Sigmoid colon (tissue), 7 donors: ENCODE measurements around the gene BRINP3. TPM values are rescaled to one million over a fixed set of nuclear protein-coding genes. Genes with fewer than 3 reads are reported as not detected.

Experiments
- DNase-seq: peaks from one replicate; pipeline ENCODE4 v3.0.0-alpha.2; 2019
- H3K27ac ChIP-seq, 4 donors: fragments of 200-600 bp; sonication (generic); one replicate each; pipeline ENCODE4 v1.5.1; 2016 to 2019; ENCODE audit warnings: mild to moderate bottlenecking in 1 of 4
- H3K27me3 ChIP-seq, 3 donors: fragments of 200-600 bp; sonication (generic); one replicate each; pipeline ENCODE4 v1.5.1; 2019; ENCODE audit warnings: mild to moderate bottlenecking in 1 of 3
- H3K36me3 ChIP-seq, 4 donors: fragments of 200-600 bp; sonication (generic); one replicate each; pipeline ENCODE4 v1.5.1; 2016 to 2019
- H3K4me1 ChIP-seq, 4 donors: fragments of 200-600 bp; sonication (generic); one replicate each; pipeline ENCODE4 v1.5.1; 2017 to 2019
- H3K4me3 ChIP-seq, 4 donors: fragments of 200-600 bp; sonication (generic); one replicate each; pipeline ENCODE4 v1.5.1; 2017 to 2019; ENCODE audit warnings: mild to moderate bottlenecking in 2 of 4, moderate library complexity in 1 of 4
- H3K9me3 ChIP-seq, 4 donors: fragments of 200-600 bp in 3 of 4; sonication (generic) in 3 of 4; one replicate each; pipeline versions ENCODE4 v1.5.1 to v1.6.1; 2013 to 2019
- EP300 ChIP-seq, 4 donors: sonication (generic); formaldehyde crosslinking; IDR thresholded peaks; one replicate each; pipeline ENCODE4 v1.6.1; 2017; ENCODE audit warnings: antibody characterized with exemption in 4 of 4
- POLR2A ChIP-seq, 2 donors: fragments of 450-650 bp; IDR thresholded peaks; one replicate each; pipeline ENCODE4 v1.6.1; 2016; ENCODE audit warnings: antibody characterized with exemption in 2 of 2, mild to moderate bottlenecking in 2 of 2, moderate library complexity in 2 of 2
- POLR2AphosphoS5 ChIP-seq, 4 donors: sonication (generic); formaldehyde crosslinking; IDR thresholded peaks; one replicate each; pipeline ENCODE4 v1.6.1; 2017; ENCODE audit warnings: antibody characterized with exemption in 4 of 4
- WGBS, 2 donors: extraction: QIAGEN DNeasy Blood & Tissue Kit; methylation state at CpG; one replicate each; pipeline ENCODE4 v1.1.7; 2013; 5-methylcytosine and 5-hydroxymethylcytosine counted together
- intact Hi-C: fragments of 100-400 bp; cut with DNase I; formaldehyde crosslinking; loops from one replicate; pipeline ENCODE4 v1.15.1; 2023
- polyA plus RNA-seq, 3 donors: library from polyadenylated mRNA; stranded (reverse); fragments of 200-250 nt; gene quantifications; one replicate each; pipeline ENCODE4 v1.2.3, GENCODE V29; 2013
- total RNA-seq, 4 donors: library from RNA; depleted of rRNA; stranded (reverse); fragments of >200 nt; gene quantifications; one replicate each; pipeline ENCODE4 v1.1.0, GENCODE V29; 2016
- TF ChIP-seq, protein P1 (sequence below), 4 experiments: fragments of 450-650 bp in 3 of 4; fragments of 200-600 bp in 1 of 4; IDR thresholded peaks; one replicate each; pipeline ENCODE4 v1.5.1; 2016 to 2019; ENCODE audit warnings: antibody characterized with exemption in 4 of 4, mild to moderate bottlenecking in 3 of 4, moderate library complexity in 2 of 4
- donor health status: healthy with polysubstance abuse.
- donor health status: Bipolar disorder and iron deficiency.
- donor health status: healthy.

BRINP3 gene
- total and polyA plus RNA-seq, 7 donors, result 0.16 to 3.7 (median 2.3) TPM; not detected in 1

DNA sequence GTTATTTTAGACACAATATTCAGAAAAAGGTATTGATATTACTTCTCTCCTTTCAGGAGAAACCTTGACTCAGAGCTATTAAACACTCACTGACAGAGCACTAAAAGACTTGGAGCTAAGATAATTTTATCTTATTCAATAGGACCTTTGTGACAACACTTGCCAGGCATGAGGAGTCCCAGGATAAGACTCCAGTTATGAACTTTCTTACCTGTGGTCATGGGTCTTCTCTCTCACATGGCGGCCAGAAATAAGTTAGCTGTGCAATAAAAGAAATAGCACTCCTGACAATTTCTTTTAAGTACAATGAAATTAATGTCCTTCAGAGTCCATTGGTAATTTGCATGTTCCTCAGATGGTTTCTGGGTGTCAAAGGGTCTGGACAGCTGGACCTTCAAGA lies 382.1 kb downstream of the BRINP3 start:
- H3K27me3 ChIP-seq, result no peaks in the 10 kb centered on the region
- 93 to 94% methylated on average over 1 of the region's 1 CpG for WGBS, 2 donors

DNA sequence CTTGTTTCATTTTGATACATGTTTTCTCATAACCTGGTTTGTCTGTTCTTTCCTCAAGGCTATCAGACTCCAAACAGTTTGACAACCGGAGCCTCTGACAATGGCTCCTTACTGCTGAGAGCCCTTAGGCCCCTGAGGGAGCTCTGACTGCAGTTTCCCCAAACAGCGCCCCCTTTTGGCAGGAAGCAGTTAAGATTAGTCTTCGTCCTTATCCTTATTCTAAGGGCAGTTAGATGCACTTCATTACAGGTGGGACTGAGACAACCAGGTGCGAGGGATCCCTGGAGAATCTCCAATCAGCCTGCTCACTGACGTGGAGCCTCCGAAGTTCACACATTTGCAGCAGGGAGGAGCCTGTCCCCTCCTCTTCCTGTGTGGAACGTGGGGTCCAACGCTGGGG lies 393.1 kb downstream of the BRINP3 start:
- H3K4me3 ChIP-seq, result no peak overlapping the region
- TF ChIP-seq EP300 (IDR thresholded peaks at IDR 0.05) (no peak), POLR2A (IDR thresholded peaks at IDR 0.05) (no peak), POLR2AphosphoS5 (IDR thresholded peaks at IDR 0.05) (no peak)
- TF ChIP-seq, protein P1, sequence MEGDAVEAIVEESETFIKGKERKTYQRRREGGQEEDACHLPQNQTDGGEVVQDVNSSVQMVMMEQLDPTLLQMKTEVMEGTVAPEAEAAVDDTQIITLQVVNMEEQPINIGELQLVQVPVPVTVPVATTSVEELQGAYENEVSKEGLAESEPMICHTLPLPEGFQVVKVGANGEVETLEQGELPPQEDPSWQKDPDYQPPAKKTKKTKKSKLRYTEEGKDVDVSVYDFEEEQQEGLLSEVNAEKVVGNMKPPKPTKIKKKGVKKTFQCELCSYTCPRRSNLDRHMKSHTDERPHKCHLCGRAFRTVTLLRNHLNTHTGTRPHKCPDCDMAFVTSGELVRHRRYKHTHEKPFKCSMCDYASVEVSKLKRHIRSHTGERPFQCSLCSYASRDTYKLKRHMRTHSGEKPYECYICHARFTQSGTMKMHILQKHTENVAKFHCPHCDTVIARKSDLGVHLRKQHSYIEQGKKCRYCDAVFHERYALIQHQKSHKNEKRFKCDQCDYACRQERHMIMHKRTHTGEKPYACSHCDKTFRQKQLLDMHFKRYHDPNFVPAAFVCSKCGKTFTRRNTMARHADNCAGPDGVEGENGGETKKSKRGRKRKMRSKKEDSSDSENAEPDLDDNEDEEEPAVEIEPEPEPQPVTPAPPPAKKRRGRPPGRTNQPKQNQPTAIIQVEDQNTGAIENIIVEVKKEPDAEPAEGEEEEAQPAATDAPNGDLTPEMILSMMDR (IDR thresholded peaks at IDR 0.05), result no peak
- no peaks in the 10 kb centered on the region for H3K27me3 ChIP-seq
- H3K27ac ChIP-seq, result no peak overlapping the region
- no peaks in the 10 kb centered on the region for H3K9me3 ChIP-seq
- H3K36me3 ChIP-seq, result no peaks in the 10 kb centered on the region
- intact Hi-C loops, result no loop called here
- WGBS, 2 donors, result 60 to 73% methylated on average over 8 of the region's 8 CpGs
- no peak for DNase-seq
- H3K4me1 ChIP-seq, result no peaks in the 10 kb centered on the region

More for the DNA sequence above, 382.1 kb downstream of the BRINP3 start:
- H3K4me1 ChIP-seq, result no peaks in the 10 kb centered on the region
- intact Hi-C loops, result no loop called here
- no peak for DNase-seq
- H3K27ac ChIP-seq, result no peak overlapping the region
- TF ChIP-seq EP300 (IDR thresholded peaks at IDR 0.05) (no peak), POLR2AphosphoS5 (IDR thresholded peaks at IDR 0.05) (no peak), POLR2A (IDR thresholded peaks at IDR 0.05) (no peak)
- TF ChIP-seq, protein P1 (IDR thresholded peaks at IDR 0.05), result no peak
- H3K4me3 ChIP-seq, result no peak overlapping the region
- no peaks in the 10 kb centered on the region for H3K9me3 ChIP-seq
- H3K36me3 ChIP-seq, result no peaks in the 10 kb centered on the region

DNA sequence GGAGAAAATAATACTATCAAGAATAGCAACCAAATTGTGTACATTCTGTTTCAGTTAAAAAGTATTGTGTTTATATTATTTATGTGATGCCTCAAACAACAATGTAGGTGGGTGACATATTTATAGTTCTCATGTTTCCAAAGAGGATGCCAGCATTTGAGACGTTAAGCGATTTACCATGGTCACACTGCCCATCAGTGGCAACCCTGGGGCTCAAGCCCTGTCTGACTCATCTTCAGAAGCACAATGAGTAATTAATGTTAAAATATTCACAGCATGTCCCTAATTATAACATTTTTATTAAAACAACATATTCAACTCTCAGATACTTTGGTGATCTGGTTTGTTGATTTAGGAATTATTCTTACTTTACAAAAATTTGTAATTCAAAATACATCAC lies 409.4 kb downstream of the BRINP3 start:
- Histone ChIP-seq H3K9me3 (no peaks in the 10 kb centered on the region), H3K27ac (no peak overlapping the region), H3K4me3 (no peak overlapping the region), H3K36me3 (no peaks in the 10 kb centered on the region), H3K27me3 (no peaks in the 10 kb centered on the region), H3K4me1 (no peaks in the 10 kb centered on the region)
- TF ChIP-seq EP300 (IDR thresholded peaks at IDR 0.05), result no peak
- TF ChIP-seq, protein P1 (IDR thresholded peaks at IDR 0.05), result no peak
- TF ChIP-seq POLR2AphosphoS5 (IDR thresholded peaks at IDR 0.05), result no peak
- WGBS, 2 donors, result 74 to 89% methylated on average over 2 of the region's 2 CpGs
- no peak for DNase-seq
- intact Hi-C loops, result no loop called here

DNA sequence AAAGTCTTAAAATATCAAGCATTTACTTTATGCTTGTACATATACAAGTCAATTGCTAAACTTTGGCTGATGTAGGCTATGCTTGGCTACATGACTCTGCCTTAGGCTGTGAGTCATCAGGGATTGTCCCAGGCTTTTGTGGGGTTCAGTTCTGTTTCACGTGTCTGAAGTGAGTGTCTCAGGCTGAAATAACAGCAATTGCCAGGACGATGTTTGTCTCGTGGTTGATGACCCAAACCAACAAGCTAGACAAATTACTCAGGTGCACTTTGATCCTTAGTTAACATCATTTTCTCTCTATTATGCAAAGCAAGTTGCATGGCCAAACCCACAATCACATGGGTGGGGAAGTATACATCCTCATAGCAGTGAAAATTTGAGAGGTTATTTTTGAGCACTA lies 410.1 kb downstream of the BRINP3 start:
- no peak for DNase-seq
- H3K27me3 ChIP-seq, result no peaks in the 10 kb centered on the region
- no peaks in the 10 kb centered on the region for H3K36me3 ChIP-seq
- whole genome bisulfite sequencing, 2 donors, result 11 to 61% methylated on average over 3 of the region's 3 CpGs
- H3K27ac ChIP-seq, result no peak overlapping the region
- H3K4me3 ChIP-seq, result no peak overlapping the region
- no peaks in the 10 kb centered on the region for H3K9me3 ChIP-seq
- intact Hi-C loops, result no loop called here
- H3K4me1 ChIP-seq, result no peaks in the 10 kb centered on the region
- TF ChIP-seq, protein P1 (IDR thresholded peaks at IDR 0.05), result no peak
- TF ChIP-seq POLR2AphosphoS5 (IDR thresholded peaks at IDR 0.05) (no peak), POLR2A (IDR thresholded peaks at IDR 0.05) (no peak), EP300 (IDR thresholded peaks at IDR 0.05) (no peak)

DNA sequence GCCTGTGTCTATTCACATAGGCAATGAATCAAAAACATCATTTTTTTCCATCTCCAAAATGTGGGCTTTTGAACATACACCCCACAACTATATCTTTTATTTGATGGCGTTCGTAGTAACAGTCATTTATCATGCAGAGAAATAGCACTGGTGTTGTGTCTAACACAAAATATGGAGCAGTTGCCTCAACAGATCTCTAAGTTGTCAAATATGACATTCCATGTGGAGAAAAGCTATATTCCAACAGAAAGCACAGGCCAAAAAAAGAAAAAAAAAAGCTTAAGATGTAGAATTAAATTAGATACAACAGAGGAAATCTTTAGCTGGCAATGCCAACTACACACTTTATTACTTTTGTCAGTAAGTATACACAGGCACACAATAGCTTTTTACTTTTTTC lies 411.7 kb downstream of the BRINP3 start:
- no peaks in the 10 kb centered on the region for H3K4me1 ChIP-seq
- H3K27ac ChIP-seq, result no peak overlapping the region
- WGBS, 2 donors, result 91 to 93% methylated on average over 2 of the region's 2 CpGs
- no peak overlapping the region for H3K4me3 ChIP-seq
- H3K27me3 ChIP-seq, result no peaks in the 10 kb centered on the region
- TF ChIP-seq POLR2AphosphoS5 (IDR thresholded peaks at IDR 0.05) (no peak), POLR2A (IDR thresholded peaks at IDR 0.05) (no peak), EP300 (IDR thresholded peaks at IDR 0.05) (no peak)
- TF ChIP-seq, protein P1 (IDR thresholded peaks at IDR 0.05), result no peak
- intact Hi-C loops, result no loop called here
- H3K36me3 ChIP-seq, result no peaks in the 10 kb centered on the region
- no peaks in the 10 kb centered on the region for H3K9me3 ChIP-seq
- no peak for DNase-seq
